Prostate gland (tissue), 2 donors: Measurements from ENCODE around the gene KIF26B. TPM values are rescaled to one million over a fixed set of nuclear protein-coding genes. Genes with fewer than 3 reads are reported as not detected.

Source experiments
- DNase-seq: peaks from one replicate; pipeline ENCODE4 v3.0.0-alpha.2; 2019; ENCODE audit warnings: low spot score
- H3K27ac ChIP-seq, 2 donors: fragments of 200-600 bp; sonication (generic); 2 replicates each; pipeline ENCODE4 v1.5.1; 2017 to 2019
- H3K27me3 ChIP-seq: fragments of 200-600 bp; sonication (generic); replicated peaks from 2 replicates; pipeline ENCODE4 v1.5.1; 2019; ENCODE audit not compliant: insufficient read depth
- H3K36me3 ChIP-seq, 2 donors: fragments of 200-600 bp; sonication (generic); 1 replicate in 1 of 2; 2 replicates in 1 of 2; pipeline versions ENCODE4 v1.5.1 to v1.8.1; 2017 to 2019
- H3K4me1 ChIP-seq: fragments of 200-600 bp; sonication (generic); replicated peaks from 2 replicates; pipeline ENCODE4 v1.5.1; 2019
- H3K4me3 ChIP-seq, 2 donors: fragments of 200-600 bp; sonication (generic); 2 replicates each; pipeline ENCODE4 v1.5.1; 2017 to 2019
- H3K9me3 ChIP-seq: fragments of 200-600 bp; sonication (generic); 2 replicates; pipeline ENCODE4 v1.5.1; 2017
- POLR2A ChIP-seq: fragments of 450-650 bp; IDR thresholded peaks from one replicate; pipeline ENCODE4 v1.6.1; 2016; ENCODE audit warnings: antibody characterized with exemption, mild to moderate bottlenecking
- POLR2AphosphoS5 ChIP-seq: sonication (generic); formaldehyde crosslinking; IDR thresholded peaks from one replicate; pipeline ENCODE4 v1.6.1; 2017; ENCODE audit warnings: antibody characterized with exemption
- WGBS: methylation state at CpG from one replicate; pipeline ENCODE4 v1.1.5; 2018; 5-methylcytosine and 5-hydroxymethylcytosine counted together
- intact Hi-C: fragments of 100-400 bp; cut with DNase I; formaldehyde crosslinking; loops from one replicate; pipeline ENCODE4 v1.14.2; 2022
- total RNA-seq, 2 donors: library from RNA; depleted of rRNA; stranded (reverse); fragments of >200 nt; gene quantifications; one replicate each; pipeline ENCODE4 v1.1.0, GENCODE V29; 2016
- TF ChIP-seq, protein P1 (sequence below), 4 experiments: fragments of 200-600 bp in 2 of 4; fragments of 450-650 bp in 2 of 4; sonication (generic) in 2 of 4; IDR thresholded peaks; 1 replicate in 3 of 4; 2 replicates in 1 of 4; pipeline ENCODE4 v1.5.1; 2016 to 2019; ENCODE audit warnings: antibody characterized with exemption in 4 of 4, mild to moderate bottlenecking in 2 of 4, moderate library complexity in 2 of 4

The KIF26B gene
- total RNA-seq, 2 donors from 2014 or later, result 3.3 to 3.8 TPM

GRCh38 chr1:245188403-245188802 lies 33.6 kb downstream of the KIF26B start:
- Histone ChIP-seq H3K4me3 (no peak overlapping the region), H3K4me1 (no peaks in the 10 kb centered on the region), H3K36me3 (no peaks in the 10 kb centered on the region), H3K27me3 (no peaks in the 10 kb centered on the region), H3K27ac (no peak overlapping the region), H3K9me3 (no peaks in the 10 kb centered on the region)
- 76% methylated on average over 4 of the region's 4 CpGs for WGBS
- intact Hi-C loops, result no loop called here
- DNase-seq, result no peak
- TF ChIP-seq POLR2A (no peak), POLR2AphosphoS5 (no peak)
- TF ChIP-seq, protein P1, sequence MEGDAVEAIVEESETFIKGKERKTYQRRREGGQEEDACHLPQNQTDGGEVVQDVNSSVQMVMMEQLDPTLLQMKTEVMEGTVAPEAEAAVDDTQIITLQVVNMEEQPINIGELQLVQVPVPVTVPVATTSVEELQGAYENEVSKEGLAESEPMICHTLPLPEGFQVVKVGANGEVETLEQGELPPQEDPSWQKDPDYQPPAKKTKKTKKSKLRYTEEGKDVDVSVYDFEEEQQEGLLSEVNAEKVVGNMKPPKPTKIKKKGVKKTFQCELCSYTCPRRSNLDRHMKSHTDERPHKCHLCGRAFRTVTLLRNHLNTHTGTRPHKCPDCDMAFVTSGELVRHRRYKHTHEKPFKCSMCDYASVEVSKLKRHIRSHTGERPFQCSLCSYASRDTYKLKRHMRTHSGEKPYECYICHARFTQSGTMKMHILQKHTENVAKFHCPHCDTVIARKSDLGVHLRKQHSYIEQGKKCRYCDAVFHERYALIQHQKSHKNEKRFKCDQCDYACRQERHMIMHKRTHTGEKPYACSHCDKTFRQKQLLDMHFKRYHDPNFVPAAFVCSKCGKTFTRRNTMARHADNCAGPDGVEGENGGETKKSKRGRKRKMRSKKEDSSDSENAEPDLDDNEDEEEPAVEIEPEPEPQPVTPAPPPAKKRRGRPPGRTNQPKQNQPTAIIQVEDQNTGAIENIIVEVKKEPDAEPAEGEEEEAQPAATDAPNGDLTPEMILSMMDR (IDR thresholded peaks at IDR 0.05), result no peak

GRCh38 chr1:245195398-245195797 lies 40.6 kb downstream of the KIF26B start:
- Histone ChIP-seq H3K4me3 (no peak overlapping the region), H3K4me1 (no peaks in the 10 kb centered on the region), H3K36me3 (no peaks in the 10 kb centered on the region), H3K27me3 (no peaks in the 10 kb centered on the region), H3K27ac (no peak overlapping the region), H3K9me3 (no peaks in the 10 kb centered on the region)
- 88% methylated on average over 9 of the region's 9 CpGs for WGBS
- no peak for DNase-seq
- intact Hi-C loops, result no loop called here
- TF ChIP-seq POLR2A, result no peak
- TF ChIP-seq POLR2AphosphoS5, result no peak
- TF ChIP-seq, protein P1 (IDR thresholded peaks at IDR 0.05), result no peak

DNA sequence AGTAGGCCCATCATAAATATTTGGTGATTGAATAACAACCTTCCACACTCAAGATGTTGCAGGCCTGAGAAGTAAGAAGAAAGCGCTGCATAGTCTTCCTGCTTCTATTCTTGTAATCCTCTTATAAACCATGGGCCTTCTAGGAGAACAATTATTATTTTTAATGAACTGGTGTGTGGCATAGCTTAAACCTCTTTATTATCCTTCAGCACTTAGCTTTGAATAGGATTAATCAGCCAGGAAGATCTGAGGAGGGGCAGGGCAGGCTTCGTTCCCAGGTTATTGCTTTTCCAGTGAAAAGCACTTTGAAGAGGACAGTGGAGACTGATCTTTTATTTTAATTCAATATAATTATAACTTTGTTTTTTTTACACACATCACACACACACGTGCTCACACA lies 42.3 kb downstream of the KIF26B start:
- Histone ChIP-seq H3K4me1 (no peaks in the 10 kb centered on the region), H3K36me3 (no peaks in the 10 kb centered on the region), H3K9me3 (no peaks in the 10 kb centered on the region), H3K27ac (no peak overlapping the region), H3K27me3 (no peaks in the 10 kb centered on the region), H3K4me3 (no peak overlapping the region)
- no peak for DNase-seq
- 52% methylated on average over 3 of the region's 3 CpGs for WGBS
- intact Hi-C loops, result no loop called here
- no peak for TF ChIP-seq POLR2A
- TF ChIP-seq POLR2AphosphoS5, result no peak

GRCh38 chr1:245197911-245198379 lies 43.2 kb downstream of the KIF26B start:
- no peak for DNase-seq
- H3K4me1 ChIP-seq, result no peaks in the 10 kb centered on the region
- WGBS, result 0% methylated on average over 1 of the region's 1 CpG
- no peaks in the 10 kb centered on the region for H3K36me3 ChIP-seq
- no peak overlapping the region for H3K27ac ChIP-seq
- TF ChIP-seq, protein P1 (IDR thresholded peaks at IDR 0.05), result no peak
- TF ChIP-seq POLR2AphosphoS5 (no peak), POLR2A (no peak)
- H3K4me3 ChIP-seq, result no peak overlapping the region
- no peaks in the 10 kb centered on the region for H3K9me3 ChIP-seq
- intact Hi-C loops, result no loop called here
- no peaks in the 10 kb centered on the region for H3K27me3 ChIP-seq

DNA sequence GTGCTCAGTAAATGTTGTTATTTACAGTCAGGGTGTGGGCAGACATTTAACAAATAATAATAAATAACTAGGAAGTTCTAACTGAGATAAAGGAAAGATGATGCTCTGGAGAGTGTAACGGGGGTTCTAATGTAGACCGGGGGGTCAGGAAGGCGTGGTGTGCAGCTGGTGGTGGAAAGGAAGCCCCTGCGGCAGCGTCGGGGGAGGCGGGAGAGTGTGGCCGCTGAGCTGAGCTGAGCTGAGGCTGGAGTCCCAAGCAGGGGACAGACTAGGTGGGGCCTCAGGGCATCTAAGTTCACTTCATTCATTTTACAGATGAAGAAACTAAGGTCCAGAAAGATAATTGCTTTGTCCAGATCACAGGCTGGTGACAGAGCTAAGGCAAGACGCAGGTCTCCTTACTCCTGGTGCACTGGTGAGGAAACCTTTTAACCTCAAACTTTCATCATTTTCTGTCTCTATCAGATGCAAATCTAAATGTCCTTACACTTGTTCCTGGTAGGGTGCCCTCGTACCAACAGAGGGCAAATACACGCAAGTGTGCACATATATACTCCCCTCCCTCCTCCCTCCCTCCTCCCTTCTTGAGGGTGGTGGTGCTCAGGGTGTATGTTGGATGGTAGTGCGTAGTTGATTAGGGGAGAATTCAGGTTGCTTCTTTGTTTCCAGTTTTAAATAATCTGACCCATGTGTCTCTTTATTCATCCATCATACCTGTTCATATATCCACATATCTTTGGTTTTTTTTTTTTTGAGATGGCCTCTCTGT lies 44.1 kb downstream of the KIF26B start:
- 57% methylated on average over 12 of the region's 12 CpGs for WGBS
- Histone ChIP-seq H3K27ac (no peak overlapping the region), H3K4me1 (no peaks in the 10 kb centered on the region), H3K27me3 (no peaks in the 10 kb centered on the region), H3K4me3 (no peak overlapping the region), H3K36me3 (no peaks in the 10 kb centered on the region), H3K9me3 (no peaks in the 10 kb centered on the region)
- TF ChIP-seq, protein P1 (IDR thresholded peaks at IDR 0.05), result no peak
- no peak for TF ChIP-seq POLR2A
- TF ChIP-seq POLR2AphosphoS5, result no peak
- intact Hi-C loops, result no loop called here
- no peak for DNase-seq
